DOHH2 (cell line): ENCODE results near the gene NR2F1.
A peak's percentile ranks its signal among the peaks of the same experiment; 100 is the strongest.

Experiments
- H3F3A ChIP-seq: fragments of 200-600 bp; sonication (generic), shearing (Covaris generic); 2 replicates; pipeline ENCODE4 v1.6.0; 2016; ENCODE audit warnings: antibody characterized with exemption, mild to moderate bottlenecking; ENCODE audit not compliant: control insufficient read depth, insufficient read depth
- H3K27ac ChIP-seq: fragments of 200-600 bp; sonication (generic); 2 replicates; pipeline ENCODE4 v1.5.1; 2014; ENCODE audit warnings: low read depth, mild to moderate bottlenecking, low read length, moderate library complexity
- H3K27me3 ChIP-seq: fragments of 200-600 bp; sonication (generic); 2 replicates; pipeline ENCODE4 v1.6.1; 2014; ENCODE audit warnings: mild to moderate bottlenecking, low read length, mixed read lengths; ENCODE audit not compliant: control insufficient read depth
- H3K36me3 ChIP-seq: fragments of 200-600 bp; sonication (generic); 2 replicates; pipeline ENCODE4 v1.6.1; 2014; ENCODE audit warnings: mild to moderate bottlenecking, low read length, moderate library complexity, mixed read lengths; ENCODE audit not compliant: control insufficient read depth
- H3K4me1 ChIP-seq: fragments of 200-600 bp; sonication (generic); 2 replicates; pipeline ENCODE4 v1.6.1; 2014; ENCODE audit warnings: mild to moderate bottlenecking, low read length, mixed read lengths; ENCODE audit not compliant: control insufficient read depth
- H3K4me2 ChIP-seq: fragments of 200-600 bp; sonication (generic); 2 replicates; pipeline ENCODE4 v1.6.0; 2014; ENCODE audit warnings: mild to moderate bottlenecking, low read length, moderate library complexity
- H3K4me3 ChIP-seq: fragments of 200-600 bp; sonication (generic); 2 replicates; pipeline ENCODE4 v1.5.1; 2014; ENCODE audit warnings: mild to moderate bottlenecking, low read length, mixed read lengths
- H3K79me2 ChIP-seq: fragments of 200-600 bp; sonication (generic); 2 replicates; pipeline ENCODE4 v1.6.1; 2014; ENCODE audit warnings: mild to moderate bottlenecking, low read length, mixed read lengths; ENCODE audit not compliant: control insufficient read depth
- H3K9me2 ChIP-seq: fragments of 200-600 bp; sonication (generic); replicated peaks from 2 replicates; pipeline ENCODE4 v1.6.1; 2014; ENCODE audit warnings: mild to moderate bottlenecking, low read length, mixed read lengths; ENCODE audit not compliant: control insufficient read depth
- H3K9me3 ChIP-seq: fragments of 200-600 bp; sonication (generic); 2 replicates; pipeline ENCODE4 v1.6.1; 2014; ENCODE audit warnings: antibody characterized with exemption, low read length, mixed read lengths; ENCODE audit not compliant: control insufficient read depth, insufficient read depth
- H4K20me1 ChIP-seq: fragments of 200-600 bp; sonication (generic); 2 replicates; pipeline ENCODE4 v1.6.0; 2014; ENCODE audit warnings: low read depth, mild to moderate bottlenecking, antibody characterized with exemption, low read length, moderate library complexity; ENCODE audit not compliant: control insufficient read depth, insufficient read depth
- CTCF ChIP-seq: fragments of 200-600 bp; sonication (generic); IDR thresholded peaks from one replicate; pipeline ENCODE4 v1.5.1; 2014; ENCODE audit warnings: antibody characterized with exemption, mild to moderate bottlenecking, low read depth, low read length; ENCODE audit not compliant: poor library complexity, severe bottlenecking
- EZH2phosphoT487 ChIP-seq: fragments of 200-600 bp; sonication (generic); IDR thresholded peaks from 2 replicates; pipeline ENCODE4 v1.6.1; 2017; ENCODE audit warnings: borderline replicate concordance, mild to moderate bottlenecking, antibody characterized with exemption, low read length, moderate library complexity, mixed read lengths

NR2F1 gene

DNA sequence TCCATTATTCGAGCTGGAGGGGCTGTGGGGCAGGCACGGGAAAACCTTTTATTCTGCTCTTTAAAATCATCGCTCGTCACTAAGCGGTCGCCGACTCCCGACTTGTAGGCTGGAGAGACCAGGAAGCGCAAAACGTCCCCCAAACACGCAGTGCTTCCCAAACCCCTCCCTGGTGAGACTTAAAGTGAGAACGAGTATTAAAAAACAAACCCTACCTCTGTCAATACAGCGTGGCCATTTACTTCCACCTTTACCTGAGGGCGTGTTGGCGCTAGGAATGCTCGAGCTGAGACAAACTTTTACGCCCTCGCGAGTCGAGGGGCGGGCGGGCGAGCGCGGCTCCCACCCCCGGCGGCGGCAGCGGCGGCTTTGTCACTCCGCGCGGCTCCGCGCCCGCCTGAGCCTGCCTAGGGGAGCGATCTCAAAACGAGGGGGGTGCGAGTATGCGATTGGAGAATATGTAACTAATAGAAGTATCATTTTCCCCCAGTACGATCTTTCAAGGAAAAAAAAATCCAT, 2.0 kb upstream of the NR2F1 start, which contains the start of gene NR2F1-AS1:
TSS of gene NR2F1-AS1 (minus strand) at position 293 of the 519 bp plus-strand sequence.
- Histone ChIP-seq H3K27ac (no peak within 1 kb of the TSS), H3K4me2 (peak within 1 kb of the TSS; percentile 69)

DNA sequence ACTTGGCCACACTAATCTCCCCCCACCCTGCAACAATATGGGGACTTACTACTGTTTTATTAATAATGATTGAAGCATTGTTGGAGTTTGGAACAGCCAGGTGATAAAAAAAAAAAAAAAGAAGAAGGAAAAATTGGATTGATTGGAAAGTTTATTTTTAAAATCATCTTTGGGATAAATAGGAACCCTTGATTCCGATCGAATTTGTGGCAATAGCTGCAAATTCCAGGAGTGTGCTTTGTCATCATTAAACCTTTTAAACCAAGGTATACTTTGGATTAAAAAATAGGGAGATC, 907 bp upstream of the NR2F1 start:
- Histone ChIP-seq H3K27ac (no peak overlapping the region), H3K27me3 (peaks cover 70% of the 10 kb centered on the region), H3K9me3 (no peaks in the 10 kb centered on the region), H3K4me1 (peaks cover 24% of the 10 kb centered on the region), H3K9me2 (no peaks in the 10 kb centered on the region), H4K20me1 (no peaks in the 10 kb centered on the region), H3K36me3 (no peaks in the 10 kb centered on the region), H3K4me2 (peak overlapping the region; percentile 69), H3F3A (no peaks in the 10 kb centered on the region), H3K79me2 (no peaks in the 10 kb centered on the region), H3K4me3 (peak overlapping the region; percentile 56)
- no peak for TF ChIP-seq EZH2phosphoT487
- TF ChIP-seq CTCF, result no peak

More for the DNA sequence above, 2.0 kb upstream of the NR2F1 start, which contains the start of gene NR2F1-AS1:
- Histone ChIP-seq H3K9me3 (no peaks in the 10 kb centered on the region), H3F3A (no peaks in the 10 kb centered on the region), H3K36me3 (no peaks in the 10 kb centered on the region), H3K4me1 (peaks cover 24% of the 10 kb centered on the region), H3K27me3 (peaks cover 67% of the 10 kb centered on the region), H3K9me2 (no peaks in the 10 kb centered on the region), H4K20me1 (no peaks in the 10 kb centered on the region), H3K4me3 (peak within 1 kb of the TSS; percentile 56), H3K79me2 (no peaks in the 10 kb centered on the region)
- peak; percentile 34; the same call in 1 of the 2 replicates for TF ChIP-seq EZH2phosphoT487
- no peak for TF ChIP-seq CTCF

- H3K4me2 ChIP-seq, result peak overlapping the region; percentile 69
- H3K36me3 ChIP-seq, result no peaks in the 10 kb centered on the region
- TF ChIP-seq EZH2phosphoT487 (peak; percentile 41; the same call in 1 of the 2 replicates), CTCF (no peak)
- H3K4me1 ChIP-seq, result peaks cover 24% of the 10 kb centered on the region
- no peaks in the 10 kb centered on the region for H3K79me2 ChIP-seq
- no peaks in the 10 kb centered on the region for H3K9me2 ChIP-seq
- H3K4me3 ChIP-seq, result peak overlapping the region; percentile 51
- no peaks in the 10 kb centered on the region for H3F3A ChIP-seq
- H4K20me1 ChIP-seq, result no peaks in the 10 kb centered on the region
- no peaks in the 10 kb centered on the region for H3K9me3 ChIP-seq
- peaks cover 58% of the 10 kb centered on the region for H3K27me3 ChIP-seq
- no peak overlapping the region for H3K27ac ChIP-seq
Measured at GRCh38 chr5:93583439-93583767, 381 bp downstream of the NR2F1 start.
